Endothelial cell (in vitro differentiated cells): Measurements from ENCODE around the gene CISD3. TPM values are rescaled to one million over a fixed set of nuclear protein-coding genes. Genes with fewer than 3 reads are reported as not detected.
A peak's percentile ranks its signal among the peaks of the same experiment; 100 is the strongest.

ENCODE experiments used
- DNase-seq: peaks from one replicate; pipeline ENCODE4 v3.0.0; 2021; ENCODE audit warnings: low spot score
- H3K27ac Mint-ChIP-seq: one replicate; pipeline ENCODE4 v1.8.0; 2021; ENCODE audit warnings: mixed read lengths, inconsistent platforms; ENCODE audit not compliant: unreplicated experiment
- H3K27me3 Mint-ChIP-seq: one replicate; pipeline ENCODE4 v1.8.0; 2021; ENCODE audit warnings: mild to moderate bottlenecking, moderate library complexity, mixed read lengths, inconsistent platforms; ENCODE audit not compliant: unreplicated experiment
- H3K36me3 Mint-ChIP-seq: one replicate; pipeline ENCODE4 v1.8.0; 2021; ENCODE audit warnings: mild to moderate bottlenecking, low read depth, mixed read lengths, inconsistent platforms; ENCODE audit not compliant: unreplicated experiment
- H3K4me1 Mint-ChIP-seq: one replicate; pipeline ENCODE4 v1.8.0; 2021; ENCODE audit warnings: mild to moderate bottlenecking, mixed read lengths, inconsistent platforms; ENCODE audit not compliant: unreplicated experiment
- H3K4me3 Mint-ChIP-seq: one replicate; pipeline ENCODE4 v1.8.0; 2021; ENCODE audit warnings: mild to moderate bottlenecking, mixed read lengths, inconsistent platforms; ENCODE audit not compliant: unreplicated experiment
- H3K9me3 Mint-ChIP-seq: one replicate; pipeline ENCODE4 v1.8.0; 2021; ENCODE audit warnings: mixed read lengths, inconsistent platforms; ENCODE audit not compliant: unreplicated experiment
- CTCF ChIP-seq: fragments of 200-600 bp; sonication (generic); IDR thresholded peaks from one replicate; pipeline ENCODE4 v1.5.0; 2021; ENCODE audit warnings: antibody characterized with exemption; ENCODE audit not compliant: unreplicated experiment
- total RNA-seq: library from RNA; stranded (reverse); fragmentation: NEBNext Ultra II Directional; extraction: Animal tissue kit (Norgen Biotek cat#: 25700); gene quantifications from one replicate; pipeline ENCODE4 v1.2.1, GENCODE V29; 2021; ENCODE audit not compliant: unreplicated experiment

CISD3 gene
- total RNA-seq, 1 donor from 2014 or later, result 17.0 TPM

GRCh38 chr17:38750312-38751121, 20.4 kb downstream of the CISD3 start:
- no peak for TF ChIP-seq CTCF
- H3K36me3 Mint-ChIP-seq, result peaks cover 21% of the 10 kb centered on the region
- peaks cover 49% of the 10 kb centered on the region for H3K4me1 Mint-ChIP-seq
- no peak for DNase-seq
- H3K4me3 Mint-ChIP-seq, result peak overlapping the region; percentile 98
- H3K9me3 Mint-ChIP-seq, result no peaks in the 10 kb centered on the region
- peaks cover 15% of the 10 kb centered on the region for H3K27me3 Mint-ChIP-seq
- peak overlapping the region; percentile 44 for H3K27ac Mint-ChIP-seq

DNA sequence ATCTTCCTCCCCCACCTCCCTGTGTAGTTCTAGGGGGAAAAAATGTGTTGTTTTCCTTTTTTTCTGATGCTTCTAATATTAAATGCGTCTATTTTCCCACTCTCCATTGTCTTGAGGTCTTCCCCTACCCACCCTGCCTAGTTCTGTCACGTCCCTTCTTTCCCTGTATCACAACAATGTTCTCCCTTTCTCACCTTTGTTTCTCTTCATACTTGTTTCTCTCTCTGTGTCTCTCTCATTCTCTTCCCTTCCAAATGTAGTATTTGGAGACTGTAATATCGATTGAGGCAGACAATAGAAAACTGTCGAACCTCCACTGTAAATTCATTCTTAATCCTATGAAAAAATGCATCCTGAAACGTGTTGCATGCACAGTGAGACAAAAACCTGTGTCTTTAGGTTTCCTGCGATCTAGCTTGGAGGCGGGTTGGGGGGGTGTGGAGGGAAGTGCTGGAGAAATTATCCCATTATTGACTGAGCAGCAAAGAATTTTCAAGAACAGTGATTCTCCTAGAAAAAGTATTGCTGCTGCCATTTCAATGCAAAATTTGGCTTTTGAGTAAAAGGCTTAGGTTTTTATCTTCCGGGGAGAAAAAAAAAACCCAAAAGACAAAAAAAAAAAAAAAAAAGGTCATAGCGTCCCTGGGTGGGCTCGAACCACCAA, 21.1 kb downstream of the CISD3 start:
- Mint-ChIP-seq H3K27me3 (peaks cover 15% of the 10 kb centered on the region), H3K9me3 (no peaks in the 10 kb centered on the region), H3K4me1 (peaks cover 42% of the 10 kb centered on the region), H3K36me3 (peaks cover 22% of the 10 kb centered on the region), H3K27ac (peak overlapping the region; percentile 96), H3K4me3 (peak overlapping the region; percentile 98)
- TF ChIP-seq CTCF, result no peak
- no peak for DNase-seq

DNA sequence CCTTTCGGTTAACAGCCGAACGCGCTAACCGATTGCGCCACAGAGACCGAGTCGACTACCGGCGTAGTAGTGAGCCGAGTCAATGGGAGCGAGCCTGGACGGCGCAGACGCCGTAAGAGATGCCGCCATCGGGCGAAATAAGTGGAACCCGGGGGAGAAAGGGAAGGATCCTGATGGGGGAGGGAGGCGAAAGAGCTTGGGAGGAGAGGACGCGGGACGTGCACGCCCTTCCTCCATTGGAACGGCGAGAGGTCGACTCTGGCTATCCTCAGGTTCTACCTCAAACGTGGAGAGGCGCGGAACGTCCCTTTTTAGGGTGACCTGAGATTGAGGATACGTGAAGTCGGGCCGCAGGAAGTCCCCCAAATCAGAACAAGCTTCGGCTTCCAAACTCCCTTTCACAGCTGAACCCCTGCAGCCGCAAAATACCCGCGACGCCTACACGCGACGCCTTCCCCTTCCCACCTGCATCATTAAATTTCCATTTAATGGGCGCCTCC, 21.7 kb downstream of the CISD3 start:
- H3K27me3 Mint-ChIP-seq, result peaks cover 12% of the 10 kb centered on the region
- peaks cover 36% of the 10 kb centered on the region for H3K4me1 Mint-ChIP-seq
- H3K36me3 Mint-ChIP-seq, result peaks cover 20% of the 10 kb centered on the region
- H3K27ac Mint-ChIP-seq, result peak overlapping the region; percentile 96
- no peak for TF ChIP-seq CTCF
- H3K9me3 Mint-ChIP-seq, result no peaks in the 10 kb centered on the region
- peak; percentile 85 for DNase-seq
- peak overlapping the region; percentile 98 for H3K4me3 Mint-ChIP-seq

GRCh38 chr17:38752308-38753070, 22.3 kb downstream of the CISD3 start, which contains the start of gene PSMB3:
Gene PSMB3 (plus strand): TSS chr17:38752741. CDS start chr17:38752827, 86 bp downstream.
- H3K4me3 Mint-ChIP-seq, result peak within 1 kb of the TSS; percentile 98
- no peak for TF ChIP-seq CTCF
- peaks cover 20% of the 10 kb centered on the region for H3K36me3 Mint-ChIP-seq

More at GRCh38 chr17:38752308-38753070, 22.3 kb downstream of the CISD3 start, which contains the start of gene PSMB3:
- H3K27me3 Mint-ChIP-seq, result peaks cover 12% of the 10 kb centered on the region
- H3K27ac Mint-ChIP-seq, result peak within 1 kb of the TSS; percentile 96
- peaks cover 35% of the 10 kb centered on the region for H3K4me1 Mint-ChIP-seq
- H3K9me3 Mint-ChIP-seq, result no peaks in the 10 kb centered on the region
- DNase-seq, result peak; percentile 89
